Activated naive CD4-positive, alpha-beta T cell treated with anti-CD3 and anti-CD28 coated beads for 36 hours (primary cell): ENCODE results near the gene PRRT1B. TPM values are rescaled to one million over a fixed set of nuclear protein-coding genes. Genes with fewer than 3 reads are reported as not detected.
"Not testable (repeated sequence)": the region's sequence is repeated elsewhere in the genome, so short reads cannot be mapped to it uniquely, and the experiment has no call there.

Experiments used
- CTCF ChIA-PET: fragments of 350-600 bp; sonication (Branson Sonifier 250); formaldehyde crosslinking; loops from one replicate; lab custom pipeline; 2021; ENCODE audit warnings: antibody characterized with exemption; lab: Charles Lee
- DNase-seq: peaks from one replicate; pipeline ENCODE4 v3.0.0-alpha.2; 2020
- H3K27ac Mint-ChIP-seq: one replicate; pipeline ENCODE4 v1.8.0; 2021; ENCODE audit warnings: mild to moderate bottlenecking, mixed read lengths
- H3K27me3 Mint-ChIP-seq: one replicate; pipeline ENCODE4 v1.8.0; 2021; ENCODE audit warnings: low read depth, mixed read lengths
- H3K36me3 Mint-ChIP-seq: one replicate; pipeline ENCODE4 v1.8.0; 2021; ENCODE audit warnings: low read depth, mixed read lengths
- H3K4me1 Mint-ChIP-seq: one replicate; pipeline ENCODE4 v1.8.0; 2021; ENCODE audit warnings: low read depth, mixed read lengths
- H3K4me3 Mint-ChIP-seq: one replicate; pipeline ENCODE4 v1.8.0; 2021; ENCODE audit warnings: mild to moderate bottlenecking, moderate library complexity, mixed read lengths
- H3K9me3 Mint-ChIP-seq: one replicate; pipeline ENCODE4 v1.8.0; 2021; ENCODE audit warnings: mixed read lengths
- intact Hi-C: fragments of 100-400 bp; cut with micrococcal nuclease; formaldehyde crosslinking; loops from one replicate; pipeline ENCODE4 v1.15.1; 2023
- total RNA-seq, 2 experiments: library from RNA; stranded (reverse); gene quantifications; one replicate each; pipeline ENCODE4 v1.2.3, GENCODE V29; 2021

PRRT1B gene
- total RNA-seq, 2 experiments from 2014 or later, result not detected

- intact Hi-C loops, result no loop called here
- CTCF ChIA-PET, result interaction anchor here (0.9 kb wide), 1 partner anchor 22 kb away, joined by 3 read pairs; no protein-coding TSS in a partner anchor
- Mint-ChIP-seq H3K4me3 (no peak overlapping the region), H3K9me3 (peaks cover 19% of the 10 kb centered on the region), H3K27me3 (no peaks in the 10 kb centered on the region), H3K4me1 (peaks cover 21% of the 10 kb centered on the region), H3K36me3 (peaks cover 8% of the 10 kb centered on the region), H3K27ac (no peak overlapping the region)
- peak; percentile 28 for DNase-seq
Observed at GRCh38 chr9:131539223-131539923, 6.0 kb upstream of the PRRT1B start.

GRCh38 chr9:131543141-131543540 lies 2.2 kb upstream of the PRRT1B start:
- peaks cover 19% of the 10 kb centered on the region for H3K9me3 Mint-ChIP-seq
- peaks cover 8% of the 10 kb centered on the region for H3K36me3 Mint-ChIP-seq
- no peak overlapping the region for H3K27ac Mint-ChIP-seq
- peaks cover 22% of the 10 kb centered on the region for H3K4me1 Mint-ChIP-seq
- peaks cover 28% of the 10 kb centered on the region for H3K27me3 Mint-ChIP-seq
- CTCF ChIA-PET, result no interaction called here
- no peak overlapping the region for H3K4me3 Mint-ChIP-seq
- no peak for DNase-seq
- intact Hi-C loops, result no loop called here

- peaks cover 19% of the 10 kb centered on the region for H3K9me3 Mint-ChIP-seq
- peak overlapping the region; percentile 35 for H3K4me3 Mint-ChIP-seq
- H3K4me1 Mint-ChIP-seq, result peaks cover 13% of the 10 kb centered on the region
- DNase-seq, result no peak
- intact Hi-C loops, result no loop called here
- peaks cover 47% of the 10 kb centered on the region for H3K27me3 Mint-ChIP-seq
- no peak overlapping the region for H3K27ac Mint-ChIP-seq
- CTCF ChIA-PET, result interaction anchor here (1.1 to 1.8 kb wide), 2 partner anchors 39 to 45 kb away, joined by 3 to 6 read pairs; no protein-coding TSS in a partner anchor
- peaks cover 8% of the 10 kb centered on the region for H3K36me3 Mint-ChIP-seq
Observed at GRCh38 chr9:131545786-131546335, 538 bp downstream of the PRRT1B start.

GRCh38 chr9:131546336-131547084 lies 1.2 kb downstream of the PRRT1B start:
- CTCF ChIA-PET, result interaction anchor here (1.1 to 1.8 kb wide), 2 partner anchors 38 to 46 kb away, joined by 3 to 6 read pairs; no protein-coding TSS in a partner anchor
- no peak overlapping the region for H3K27ac Mint-ChIP-seq
- intact Hi-C loops, result no loop called here
- H3K4me1 Mint-ChIP-seq, result peaks cover 13% of the 10 kb centered on the region
- peak overlapping the region; percentile 65 for H3K4me3 Mint-ChIP-seq
- DNase-seq, result peak; percentile 42
- peaks cover 49% of the 10 kb centered on the region for H3K27me3 Mint-ChIP-seq
- peaks cover 19% of the 10 kb centered on the region for H3K9me3 Mint-ChIP-seq
- peaks cover 8% of the 10 kb centered on the region for H3K36me3 Mint-ChIP-seq

- H3K27ac Mint-ChIP-seq, H3K36me3 Mint-ChIP-seq, DNase-seq, H3K4me3 Mint-ChIP-seq, H3K9me3 Mint-ChIP-seq, intact Hi-C loops, CTCF ChIA-PET: not testable (repeated sequence)
- Mint-ChIP-seq H3K4me1 (peaks cover 13% of the 10 kb centered on the region), H3K27me3 (peaks cover 49% of the 10 kb centered on the region)
Observed at GRCh38 chr9:131549186-131549585, 3.9 kb downstream of the PRRT1B start.

- CTCF ChIA-PET, H3K27ac Mint-ChIP-seq, H3K4me3 Mint-ChIP-seq, DNase-seq, H3K9me3 Mint-ChIP-seq, intact Hi-C loops, H3K36me3 Mint-ChIP-seq: not testable (repeated sequence)
- Mint-ChIP-seq H3K4me1 (peaks cover 15% of the 10 kb centered on the region), H3K27me3 (peaks cover 50% of the 10 kb centered on the region)
Observed at GRCh38 chr9:131550465-131550864, 5.1 kb downstream of the PRRT1B start.

- no peak for DNase-seq
- no peak overlapping the region for H3K27ac Mint-ChIP-seq
- no peaks in the 10 kb centered on the region for H3K9me3 Mint-ChIP-seq
- peaks cover 46% of the 10 kb centered on the region for H3K27me3 Mint-ChIP-seq
- intact Hi-C loops, result no loop called here
- H3K36me3 Mint-ChIP-seq, result no peaks in the 10 kb centered on the region
- H3K4me3 Mint-ChIP-seq, result no peak overlapping the region
- peaks cover 10% of the 10 kb centered on the region for H3K4me1 Mint-ChIP-seq
- CTCF ChIA-PET, result no interaction called here
Observed at GRCh38 chr9:131552030-131552429, 6.7 kb downstream of the PRRT1B start.

GRCh38 chr9:131554087-131554842 lies 8.9 kb downstream of the PRRT1B start:
- intact Hi-C loops, result no loop called here
- no peak for DNase-seq
- Mint-ChIP-seq H3K4me1 (peaks cover 3% of the 10 kb centered on the region), H3K9me3 (no peaks in the 10 kb centered on the region), H3K27me3 (peaks cover 24% of the 10 kb centered on the region), H3K27ac (no peak overlapping the region), H3K36me3 (no peaks in the 10 kb centered on the region), H3K4me3 (no peak overlapping the region)
- CTCF ChIA-PET, result no interaction called here

GRCh38 chr9:131554843-131555351 lies 9.6 kb downstream of the PRRT1B start:
- Mint-ChIP-seq H3K4me1 (peaks cover 3% of the 10 kb centered on the region), H3K27ac (no peak overlapping the region), H3K27me3 (peaks cover 19% of the 10 kb centered on the region), H3K4me3 (no peak overlapping the region), H3K9me3 (no peaks in the 10 kb centered on the region), H3K36me3 (no peaks in the 10 kb centered on the region)
- CTCF ChIA-PET, result no interaction called here
- intact Hi-C loops, result no loop called here
- DNase-seq, result no peak

GRCh38 chr9:131555841-131556673 lies 10.7 kb downstream of the PRRT1B start:
- H3K36me3 Mint-ChIP-seq, result no peaks in the 10 kb centered on the region
- no peak for DNase-seq
- intact Hi-C loops, result no loop called here
- H3K27me3 Mint-ChIP-seq, result peaks cover 16% of the 10 kb centered on the region
- no peak overlapping the region for H3K4me3 Mint-ChIP-seq
- no peak overlapping the region for H3K27ac Mint-ChIP-seq
- H3K9me3 Mint-ChIP-seq, result no peaks in the 10 kb centered on the region
- H3K4me1 Mint-ChIP-seq, result peaks cover 3% of the 10 kb centered on the region
- CTCF ChIA-PET, result interaction anchor here (0.5 to 0.7 kb wide), 3 partner anchors 47 to 472 kb away, joined by 3 to 4 read pairs (median 3); no protein-coding TSS in a partner anchor

GRCh38 chr9:131557855-131558548 lies 12.7 kb downstream of the PRRT1B start:
- Mint-ChIP-seq H3K9me3 (peaks cover 2% of the 10 kb centered on the region), H3K4me3 (no peak overlapping the region), H3K36me3 (no peaks in the 10 kb centered on the region), H3K27me3 (peaks cover 14% of the 10 kb centered on the region), H3K4me1 (peaks cover 3% of the 10 kb centered on the region), H3K27ac (no peak overlapping the region)
- intact Hi-C loops, result no loop called here
- DNase-seq, result no peak
- CTCF ChIA-PET, result no interaction called here
